Gastroesophageal sphincter (tissue), 4 donors: ENCODE measurements around the gene FKBP14. TPM values are rescaled to one million over a fixed set of nuclear protein-coding genes. Genes with fewer than 3 reads are reported as not detected.
A peak's percentile ranks its signal among the peaks of the same experiment; 100 is the strongest.

ENCODE experiments used
- ATAC-seq: fragments of 150-250 bp; one replicate; pipeline ENCODE4 v1.9.1; 2016; ENCODE audit warnings: mild to moderate bottlenecking, moderate library complexity
- H3K27ac ChIP-seq, 4 donors: fragments of 200-600 bp; sonication (generic) in 3 of 4; 1 replicate in 3 of 4; 2 replicates in 1 of 4; pipeline ENCODE4 v1.5.1; 2016 to 2019
- H3K27me3 ChIP-seq: fragments of 200-600 bp; sonication (generic); one replicate; pipeline ENCODE4 v1.5.1; 2019
- H3K36me3 ChIP-seq, 2 donors: fragments of 200-600 bp; sonication (generic); one replicate each; pipeline ENCODE4 v1.5.1; 2019; ENCODE audit warnings: control low read depth in 1 of 2
- H3K4me1 ChIP-seq, 3 donors: fragments of 200-600 bp; sonication (generic); 1 replicate in 2 of 3; 2 replicates in 1 of 3; pipeline ENCODE4 v1.5.1; 2016 to 2019; ENCODE audit warnings: control low read depth in 2 of 3
- H3K4me3 ChIP-seq, 2 donors: fragments of 200-600 bp; sonication (generic); one replicate each; pipeline ENCODE4 v1.5.1; 2019; ENCODE audit warnings: mild to moderate bottlenecking in 1 of 2, moderate library complexity in 1 of 2
- H3K9me3 ChIP-seq, 3 donors: fragments of 200-600 bp; sonication (generic); one replicate each; pipeline ENCODE4 v1.5.1; 2017 to 2019; ENCODE audit warnings: control low read depth in 2 of 3
- EP300 ChIP-seq: sonication (generic); formaldehyde crosslinking; IDR thresholded peaks from one replicate; pipeline ENCODE4 v1.6.1; 2017; ENCODE audit warnings: antibody characterized with exemption, mild to moderate bottlenecking
- POLR2A ChIP-seq, 2 donors: fragments of 450-650 bp; IDR thresholded peaks; one replicate each; pipeline ENCODE4 v1.6.1; 2017; ENCODE audit warnings: antibody characterized with exemption in 2 of 2, mild to moderate bottlenecking in 2 of 2, moderate library complexity in 1 of 2
- POLR2AphosphoS5 ChIP-seq: sonication (generic); formaldehyde crosslinking; IDR thresholded peaks from one replicate; pipeline ENCODE4 v1.6.1; 2017; ENCODE audit warnings: antibody characterized with exemption
- WGBS, 2 donors: methylation state at CpG; one replicate each; pipeline ENCODE4 v1.1.5; 2018; ENCODE audit warnings: low coverage in 1 of 2; 5-methylcytosine and 5-hydroxymethylcytosine counted together
- total RNA-seq, 4 donors: library from RNA; depleted of rRNA; stranded (reverse); fragments of >200 nt; gene quantifications; one replicate each; pipeline ENCODE4 v1.1.0, GENCODE V29; 2016
- TF ChIP-seq, protein P1 (sequence below), 4 experiments: fragments of 200-600 bp in 2 of 4; fragments of 450-650 bp in 2 of 4; sonication (generic) in 1 of 4; IDR thresholded peaks; one replicate each; pipeline ENCODE4 v1.5.1; 2017 to 2019; ENCODE audit warnings: antibody characterized with exemption in 4 of 4, mild to moderate bottlenecking in 2 of 4, moderate library complexity in 2 of 4

FKBP14 gene
- total RNA-seq, 4 donors from 2014 or later, result 7.0 to 10.7 (median 7.7) TPM

DNA sequence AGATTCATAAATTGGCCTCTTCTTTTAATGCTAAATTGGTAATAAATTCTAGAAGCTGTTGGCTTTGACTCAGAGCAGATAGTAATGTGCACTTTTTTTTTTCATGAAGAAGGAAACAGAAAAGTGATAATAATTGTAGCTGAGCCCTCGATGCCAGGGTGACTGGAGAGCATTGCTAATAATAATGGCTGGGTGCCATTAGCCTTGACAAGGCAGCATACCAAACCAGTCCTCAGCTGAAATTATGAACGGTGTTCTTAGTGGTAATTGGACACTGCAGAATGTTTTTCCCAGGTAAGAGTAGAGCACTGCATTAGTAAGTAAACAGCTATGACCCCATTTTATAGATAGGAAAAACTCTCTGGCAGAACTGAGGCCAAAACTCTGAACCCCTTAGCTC lies 20.6 kb upstream of the FKBP14 start:
- H3K36me3 ChIP-seq, result peaks cover 3 to 67% of the 10 kb centered on the region in 2 donors
- no peak overlapping the region for H3K27ac ChIP-seq
- H3K27me3 ChIP-seq, result no peaks in the 10 kb centered on the region
- H3K4me3 ChIP-seq, result no peak overlapping the region
- WGBS, 2 donors, result 58 to 77% methylated on average over 2 of the region's 2 CpGs
- TF ChIP-seq POLR2AphosphoS5, result no peak
- ATAC-seq, result no peak
- no peaks in the 10 kb centered on the region for H3K9me3 ChIP-seq
- no peaks in the 10 kb centered on the region for H3K4me1 ChIP-seq

DNA sequence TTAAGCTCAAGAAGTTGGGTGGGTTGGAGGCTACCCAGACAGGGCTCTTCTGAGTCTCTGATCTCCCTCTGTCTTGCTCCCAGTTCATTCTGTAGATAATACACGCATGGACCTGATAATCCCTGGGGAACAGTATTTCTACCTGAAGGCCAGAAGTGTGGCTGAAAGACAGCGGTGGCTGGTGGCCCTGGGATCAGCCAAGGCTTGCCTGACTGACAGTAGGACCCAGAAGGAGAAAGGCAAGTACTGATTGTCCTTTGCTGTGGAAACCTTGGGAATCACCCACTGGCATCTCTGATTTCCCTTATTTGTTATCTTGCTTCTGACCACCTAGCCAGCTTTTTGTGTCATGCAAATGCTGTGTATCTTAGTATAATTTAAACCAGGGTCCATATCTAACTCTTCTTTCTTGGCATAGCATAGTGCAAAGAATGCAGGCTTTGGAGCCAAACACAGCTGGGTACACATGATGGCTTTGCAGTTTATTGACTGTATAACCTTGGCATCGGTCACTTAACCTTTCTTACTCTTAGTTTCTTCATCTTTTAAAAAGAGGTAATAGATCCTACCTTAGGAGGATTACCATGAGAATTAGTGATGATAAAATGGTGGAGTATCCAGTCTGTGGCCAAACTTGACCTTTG lies 19.7 kb upstream of the FKBP14 start:
- TF ChIP-seq POLR2AphosphoS5, result no peak
- TF ChIP-seq, protein P1, sequence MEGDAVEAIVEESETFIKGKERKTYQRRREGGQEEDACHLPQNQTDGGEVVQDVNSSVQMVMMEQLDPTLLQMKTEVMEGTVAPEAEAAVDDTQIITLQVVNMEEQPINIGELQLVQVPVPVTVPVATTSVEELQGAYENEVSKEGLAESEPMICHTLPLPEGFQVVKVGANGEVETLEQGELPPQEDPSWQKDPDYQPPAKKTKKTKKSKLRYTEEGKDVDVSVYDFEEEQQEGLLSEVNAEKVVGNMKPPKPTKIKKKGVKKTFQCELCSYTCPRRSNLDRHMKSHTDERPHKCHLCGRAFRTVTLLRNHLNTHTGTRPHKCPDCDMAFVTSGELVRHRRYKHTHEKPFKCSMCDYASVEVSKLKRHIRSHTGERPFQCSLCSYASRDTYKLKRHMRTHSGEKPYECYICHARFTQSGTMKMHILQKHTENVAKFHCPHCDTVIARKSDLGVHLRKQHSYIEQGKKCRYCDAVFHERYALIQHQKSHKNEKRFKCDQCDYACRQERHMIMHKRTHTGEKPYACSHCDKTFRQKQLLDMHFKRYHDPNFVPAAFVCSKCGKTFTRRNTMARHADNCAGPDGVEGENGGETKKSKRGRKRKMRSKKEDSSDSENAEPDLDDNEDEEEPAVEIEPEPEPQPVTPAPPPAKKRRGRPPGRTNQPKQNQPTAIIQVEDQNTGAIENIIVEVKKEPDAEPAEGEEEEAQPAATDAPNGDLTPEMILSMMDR (IDR thresholded peaks at IDR 0.05), result no peak
- no peak for TF ChIP-seq POLR2A (IDR thresholded peaks at IDR 0.05)
- no peak for TF ChIP-seq EP300
- WGBS, 2 donors, result 87 to 91% methylated on average over 3 of the region's 3 CpGs
- no peaks in the 10 kb centered on the region for H3K9me3 ChIP-seq
- H3K27me3 ChIP-seq, result no peaks in the 10 kb centered on the region
- ATAC-seq, result no peak
- H3K36me3 ChIP-seq, result peaks cover 3 to 59% of the 10 kb centered on the region in 2 donors
- no peak overlapping the region for H3K4me3 ChIP-seq
- peaks cover 0 to 4% (median 0%) of the 10 kb centered on the region in 3 donors for H3K4me1 ChIP-seq
- no peak overlapping the region for H3K27ac ChIP-seq

DNA sequence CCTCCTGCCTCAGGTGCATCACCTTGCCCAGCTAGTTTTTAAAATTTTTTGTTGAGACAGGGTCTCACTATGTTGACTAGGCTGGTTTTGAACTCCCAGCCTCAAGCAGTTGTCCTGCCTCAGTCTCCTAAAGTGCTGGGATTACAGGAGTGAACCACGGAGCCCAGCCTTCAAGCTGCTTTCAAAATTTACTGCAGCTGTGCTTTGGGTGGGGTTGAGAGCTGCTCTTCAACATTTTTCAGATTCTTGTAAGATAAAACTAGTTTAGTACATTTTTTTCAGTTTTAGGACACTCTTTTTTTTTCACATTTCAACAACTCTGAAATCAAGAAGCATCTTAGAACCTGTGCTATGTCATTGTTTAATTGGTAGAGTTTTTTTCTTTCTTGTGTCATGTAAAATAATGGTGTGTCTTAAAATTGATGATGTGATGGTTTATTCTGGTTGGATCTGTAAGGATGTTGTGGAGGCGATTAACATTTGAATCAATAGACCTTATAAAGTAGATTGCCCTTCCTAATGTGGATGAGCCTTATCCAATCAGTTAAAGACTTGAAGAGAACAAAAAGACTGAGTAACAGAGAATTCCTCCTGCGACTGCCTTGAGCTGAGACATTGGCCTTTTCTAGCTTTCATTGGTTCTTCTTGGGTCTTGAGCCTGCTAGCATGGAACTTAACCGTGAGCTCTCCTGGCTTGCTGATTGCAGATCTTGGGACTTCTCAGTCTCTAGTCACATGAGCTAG lies 15.2 kb upstream of the FKBP14 start:
- H3K27me3 ChIP-seq, result no peaks in the 10 kb centered on the region
- TF ChIP-seq, protein P1 (IDR thresholded peaks at IDR 0.05), result no peak
- TF ChIP-seq EP300, result no peak
- TF ChIP-seq POLR2A (IDR thresholded peaks at IDR 0.05), result no peak
- TF ChIP-seq POLR2AphosphoS5, result no peak
- H3K9me3 ChIP-seq, result no peaks in the 10 kb centered on the region
- peaks cover 0 to 40% (median 4%) of the 10 kb centered on the region in 3 donors for H3K4me1 ChIP-seq
- no peak overlapping the region for H3K27ac ChIP-seq
- 86 to 94% methylated on average over 2 to 4 of the region's 4 CpGs for WGBS, 2 donors
- no peak overlapping the region for H3K4me3 ChIP-seq
- peaks cover 3 to 14% of the 10 kb centered on the region in 2 donors for H3K36me3 ChIP-seq
- no peak for ATAC-seq

DNA sequence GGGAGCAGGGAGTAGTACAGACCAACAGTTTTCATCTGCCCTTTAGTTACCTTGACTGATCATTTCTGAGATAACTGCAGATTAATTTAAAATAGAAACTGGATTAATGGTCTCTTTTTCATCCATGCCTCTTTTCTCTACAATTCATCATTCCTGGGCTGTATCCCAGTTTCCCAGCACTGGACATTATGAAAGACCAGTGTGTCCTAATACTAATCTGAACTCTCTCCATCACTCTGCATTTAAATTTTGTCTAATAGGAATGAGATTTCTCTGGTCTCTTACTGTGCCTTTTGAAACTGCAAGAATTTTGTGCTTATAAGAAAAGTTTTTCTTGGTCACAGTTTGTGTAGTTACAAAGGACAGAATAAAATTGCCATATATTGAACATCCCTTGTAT lies 14.4 kb upstream of the FKBP14 start:
- Histone ChIP-seq H3K4me3 (no peak overlapping the region), H3K27ac (no peak overlapping the region), H3K4me1 (peaks cover 0 to 40% (median 4%) of the 10 kb centered on the region in 3 donors), H3K9me3 (no peaks in the 10 kb centered on the region), H3K36me3 (peaks cover 0 to 7% of the 10 kb centered on the region in 2 donors), H3K27me3 (no peaks in the 10 kb centered on the region)
- peak; percentile 74 for ATAC-seq
- TF ChIP-seq, protein P1 (IDR thresholded peaks at IDR 0.05), result no peak
- TF ChIP-seq EP300 (no peak), POLR2AphosphoS5 (no peak), POLR2A (IDR thresholded peaks at IDR 0.05) (no peak)

DNA sequence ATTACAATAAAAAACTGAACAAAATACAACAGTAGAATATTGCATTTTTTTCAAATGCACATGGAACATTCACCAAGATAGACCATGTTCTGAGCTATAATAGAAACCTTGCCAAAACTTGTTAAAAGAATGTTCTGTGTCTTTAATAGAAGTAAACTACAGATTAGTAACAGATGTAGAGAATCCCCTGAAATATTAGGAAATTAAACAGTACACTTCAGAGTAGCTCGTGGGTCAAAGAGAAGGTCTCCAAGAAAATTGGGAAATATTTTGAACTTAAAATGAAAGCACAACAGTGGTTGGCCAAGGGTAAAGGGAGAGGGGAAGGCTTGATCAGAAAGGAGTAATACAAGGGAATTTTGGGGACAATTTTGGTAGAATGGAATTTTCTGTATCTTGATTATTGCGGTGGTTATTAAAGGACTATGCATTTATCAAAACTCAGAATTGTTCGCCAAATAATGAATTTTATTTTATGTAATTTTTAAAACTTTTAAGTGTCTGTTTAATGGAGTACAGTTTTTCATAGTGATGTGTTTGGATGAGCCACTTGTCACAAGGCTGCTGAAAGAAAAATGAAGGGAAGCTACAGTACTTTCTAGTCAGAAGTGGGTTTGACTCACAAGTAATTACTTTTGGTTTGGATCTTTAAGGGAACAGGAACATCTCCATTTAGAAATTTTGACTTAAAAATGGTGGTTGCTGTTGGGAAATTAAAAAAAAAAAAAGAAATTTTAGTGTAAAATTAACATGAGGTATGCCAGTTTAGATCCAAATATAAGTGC lies 11.9 kb upstream of the FKBP14 start:
- Histone ChIP-seq H3K4me3 (no peak overlapping the region), H3K4me1 (peaks cover 0 to 40% (median 4%) of the 10 kb centered on the region in 3 donors), H3K27ac (peak overlapping the region in 1 of 4 donors; percentile 1), H3K27me3 (no peaks in the 10 kb centered on the region), H3K36me3 (no peaks in the 10 kb centered on the region), H3K9me3 (no peaks in the 10 kb centered on the region)
- WGBS, 2 donors, result 69 to 74% methylated on average over 3 of the region's 3 CpGs
- ATAC-seq, result peak; percentile 88
- no peak for TF ChIP-seq EP300
- peak; percentile 21 for TF ChIP-seq POLR2AphosphoS5
